Panc1 (cell line): ENCODE data around the gene LGALS4. TPM values are rescaled to one million over a fixed set of nuclear protein-coding genes. Genes with fewer than 3 reads are reported as not detected.

Source experiments
- ATAC-seq: fragments of 200-7000 bp; cut with Tn5 transposase; 2 replicates; pipeline ENCODE4 v1.9.1; 2020; ENCODE audit warnings: mild to moderate bottlenecking, moderate library complexity
- BruUV-seq: library from RNA; stranded (reverse); fragments of 400-500 nt; replicated peaks from 2 replicates; lab custom pipeline; 2021; lab: Mats Ljungman, UMichigan
- CTCF ChIA-PET: fragments of 300-600 bp; sonication (Branson Sonifier 250); formaldehyde crosslinking; loops from one replicate; lab custom pipeline; 2022; ENCODE audit warnings: antibody characterized with exemption; lab: Charles Lee
- POLR2A ChIA-PET: fragments of 300-600 bp; sonication (Branson Sonifier 250); formaldehyde crosslinking; loops from one replicate; lab custom pipeline; 2022; ENCODE audit warnings: antibody characterized with exemption; lab: Charles Lee
- DNase-seq: peaks from one replicate; pipeline ENCODE4 v3.0.0-alpha.2; 2010; ENCODE audit warnings: low read depth, low spot score
- H3K27ac ChIP-seq: 2 replicates; pipeline ENCODE4 v1.5.1; 2011; ENCODE audit warnings: mild to moderate bottlenecking, low read length, inconsistent platforms
- H3K27me3 ChIP-seq: fragments of 200-500 bp; sonication (Bioruptor generic); 2 replicates; pipeline ENCODE4 v1.6.0; 2014; ENCODE audit warnings: low read length, inconsistent platforms; ENCODE audit not compliant: control insufficient read depth, insufficient read depth
- H3K36me3 ChIP-seq: fragments of 200-500 bp; sonication (Bioruptor generic); 2 replicates; pipeline ENCODE4 v1.5.1; 2014; ENCODE audit warnings: inconsistent platforms, mild to moderate bottlenecking, low read length, moderate library complexity; ENCODE audit not compliant: control insufficient read depth, insufficient read depth
- H3K4me1 ChIP-seq: 2 replicates; pipeline ENCODE4 v1.5.1; 2011; ENCODE audit warnings: inconsistent platforms, mild to moderate bottlenecking, low read length, moderate library complexity; ENCODE audit not compliant: control insufficient read depth, insufficient read depth
- H3K4me3 ChIP-seq, 2 experiments: 2 replicates each; pipeline ENCODE4 v1.5.1; 2011 to 2012; ENCODE audit warnings: low read depth in 2 of 2, low read length in 2 of 2, mild to moderate bottlenecking in 2 of 2, inconsistent platforms in 1 of 2, moderate library complexity in 1 of 2
- H3K9me3 ChIP-seq: fragments of 200-500 bp; sonication (Bioruptor generic); 2 replicates; pipeline ENCODE4 v1.5.1; 2014; ENCODE audit warnings: low read depth, mild to moderate bottlenecking, inconsistent platforms, low read length, moderate library complexity; ENCODE audit not compliant: control insufficient read depth, insufficient read depth
- POLR2AphosphoS5 ChIP-seq: IDR thresholded peaks from 2 replicates; pipeline ENCODE4 v1.6.1; 2012; ENCODE audit warnings: mild to moderate bottlenecking, low read depth, low read length, moderate library complexity
- SIN3A ChIP-seq: IDR thresholded peaks from 2 replicates; pipeline ENCODE4 v1.6.1; 2012; ENCODE audit warnings: low read depth, mild to moderate bottlenecking, low read length, moderate library complexity, borderline replicate concordance; ENCODE audit not compliant: insufficient read depth
- TCF7L2 ChIP-seq: IDR thresholded peaks from 2 replicates; pipeline ENCODE4 v1.6.1; 2011; ENCODE audit warnings: mild to moderate bottlenecking, low read depth, low read length, inconsistent platforms
- in situ Hi-C: cut with HindIII; loops from 2 replicates; pipeline ENCODE4 v1.10.0; 2016; ENCODE audit warnings: low sequenced_read_pairs, low pct_unique_long_range_greater_than_20kb
- intact Hi-C: fragments of 100-400 bp; cut with micrococcal nuclease; formaldehyde crosslinking; loops from one replicate; pipeline ENCODE4 v1.10.0; 2022; ENCODE audit not compliant: unreplicated experiment
- total RNA-seq: library from RNA; stranded (reverse); gene quantifications from one replicate; pipeline ENCODE4 v1.2.1, GENCODE V29; 2021; ENCODE audit not compliant: unreplicated experiment
- TF ChIP-seq, protein P1 (sequence below), 2 experiments: IDR thresholded peaks; 2 replicates each; pipeline ENCODE4 v1.6.1; 2011 to 2012; ENCODE audit warnings: low read depth in 2 of 2, control low read depth in 1 of 2, low read length in 1 of 2, mild to moderate bottlenecking in 1 of 2, moderate library complexity in 1 of 2; ENCODE audit not compliant: insufficient read depth in 1 of 2
- TF ChIP-seq, protein P2 (sequence below): fragments of 450-650 bp; IDR thresholded peaks from 2 replicates; pipeline ENCODE4 v1.5.1; 2017; ENCODE audit warnings: mild to moderate bottlenecking

LGALS4 gene
- total RNA-seq, 1 experiment from 2014 or later: 3.9 TPM

DNA sequence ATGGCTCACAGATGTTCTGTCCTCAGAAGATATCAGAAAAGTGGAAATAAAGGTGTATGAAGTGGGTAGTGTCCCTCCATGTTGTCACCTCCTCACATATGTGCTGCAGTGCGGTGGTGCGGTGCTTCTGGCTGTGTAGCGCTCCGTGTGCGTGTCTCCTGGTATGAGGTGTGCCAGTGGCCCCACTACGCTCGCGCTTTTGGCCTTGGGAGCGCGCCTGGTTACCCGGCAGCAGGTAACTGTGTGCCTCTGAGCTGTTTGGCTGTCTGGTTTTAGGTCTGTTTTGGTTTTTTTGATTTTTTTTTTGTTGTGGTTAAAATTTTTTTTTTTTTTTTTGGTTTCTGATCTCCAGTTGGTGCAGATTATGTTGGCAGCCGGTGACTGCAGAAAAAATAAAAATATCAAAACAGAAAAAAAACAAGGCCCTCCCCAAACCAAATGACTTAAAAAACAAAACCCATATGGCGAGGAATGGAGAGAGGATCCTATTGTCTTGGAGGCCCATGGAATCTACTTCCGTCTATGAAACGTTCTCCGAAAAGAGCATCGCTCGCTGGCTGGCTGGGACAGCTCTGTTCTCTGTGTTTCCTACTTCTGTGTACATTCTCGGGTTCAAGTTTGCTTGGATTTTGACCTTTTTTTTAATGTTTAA is 29.2 kb upstream of the LGALS4 start:
- ATAC-seq: no peak
- POLR2A ChIA-PET: interaction anchor here (0.6 to 1.2 kb wide), 5 partner anchors 8 to 454 kb away, joined by 3 to 24 read pairs (median 3); partner anchors contain the start of gene ECH1
- in situ Hi-C loops: loop anchor here (10.0 kb wide), 1 partner anchor 93 kb away; the partner anchor contains the start of genes MRPS12 and SARS2

DNA sequence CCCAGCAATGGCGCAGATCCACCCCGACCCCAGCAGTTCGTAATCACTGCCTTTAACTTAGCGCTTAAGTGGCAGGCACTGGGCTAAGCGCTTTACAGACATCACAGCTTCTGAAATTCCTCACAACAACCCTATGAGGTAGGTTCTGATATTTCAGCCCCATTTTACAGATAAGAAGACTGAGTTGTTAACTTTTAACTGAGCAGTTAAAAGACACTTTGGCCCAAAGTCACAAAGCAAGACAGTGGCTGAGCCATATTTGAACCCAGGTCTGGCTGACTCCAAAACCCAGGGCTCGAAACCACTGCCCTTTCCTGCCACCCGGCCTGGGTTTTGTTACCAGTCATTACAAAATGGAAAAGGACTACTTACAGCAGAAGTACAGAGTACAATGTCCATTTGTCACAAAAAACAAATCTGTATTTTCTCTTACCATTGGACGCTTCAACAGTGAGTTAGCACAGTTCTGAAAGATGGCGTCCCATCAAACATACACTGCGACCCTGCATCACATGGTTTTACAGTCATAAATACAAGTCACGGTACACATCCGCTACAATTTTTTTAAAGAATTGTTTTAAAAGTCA is 28.5 kb upstream of the LGALS4 start:
- in situ Hi-C loops: loop anchor here (10.0 kb wide), 1 partner anchor 94 kb away; the partner anchor contains the start of genes MRPS12 and SARS2
- H3K36me3 ChIP-seq: peaks cover 93% of the 10 kb centered on the region
- no peak overlapping the region for H3K4me3 ChIP-seq
- no peak for ATAC-seq
- TF ChIP-seq TCF7L2 (no peak), POLR2AphosphoS5 (no peak), SIN3A (no peak)
- TF ChIP-seq, protein P1, sequence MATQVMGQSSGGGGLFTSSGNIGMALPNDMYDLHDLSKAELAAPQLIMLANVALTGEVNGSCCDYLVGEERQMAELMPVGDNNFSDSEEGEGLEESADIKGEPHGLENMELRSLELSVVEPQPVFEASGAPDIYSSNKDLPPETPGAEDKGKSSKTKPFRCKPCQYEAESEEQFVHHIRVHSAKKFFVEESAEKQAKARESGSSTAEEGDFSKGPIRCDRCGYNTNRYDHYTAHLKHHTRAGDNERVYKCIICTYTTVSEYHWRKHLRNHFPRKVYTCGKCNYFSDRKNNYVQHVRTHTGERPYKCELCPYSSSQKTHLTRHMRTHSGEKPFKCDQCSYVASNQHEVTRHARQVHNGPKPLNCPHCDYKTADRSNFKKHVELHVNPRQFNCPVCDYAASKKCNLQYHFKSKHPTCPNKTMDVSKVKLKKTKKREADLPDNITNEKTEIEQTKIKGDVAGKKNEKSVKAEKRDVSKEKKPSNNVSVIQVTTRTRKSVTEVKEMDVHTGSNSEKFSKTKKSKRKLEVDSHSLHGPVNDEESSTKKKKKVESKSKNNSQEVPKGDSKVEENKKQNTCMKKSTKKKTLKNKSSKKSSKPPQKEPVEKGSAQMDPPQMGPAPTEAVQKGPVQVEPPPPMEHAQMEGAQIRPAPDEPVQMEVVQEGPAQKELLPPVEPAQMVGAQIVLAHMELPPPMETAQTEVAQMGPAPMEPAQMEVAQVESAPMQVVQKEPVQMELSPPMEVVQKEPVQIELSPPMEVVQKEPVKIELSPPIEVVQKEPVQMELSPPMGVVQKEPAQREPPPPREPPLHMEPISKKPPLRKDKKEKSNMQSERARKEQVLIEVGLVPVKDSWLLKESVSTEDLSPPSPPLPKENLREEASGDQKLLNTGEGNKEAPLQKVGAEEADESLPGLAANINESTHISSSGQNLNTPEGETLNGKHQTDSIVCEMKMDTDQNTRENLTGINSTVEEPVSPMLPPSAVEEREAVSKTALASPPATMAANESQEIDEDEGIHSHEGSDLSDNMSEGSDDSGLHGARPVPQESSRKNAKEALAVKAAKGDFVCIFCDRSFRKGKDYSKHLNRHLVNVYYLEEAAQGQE (IDR thresholded peaks at IDR 0.05; ENCODE audit: insufficient read depth in 1 of 2, low read depth in 2 of 2, low read length in 1 of 2): no peak
- TF ChIP-seq, protein P2, sequence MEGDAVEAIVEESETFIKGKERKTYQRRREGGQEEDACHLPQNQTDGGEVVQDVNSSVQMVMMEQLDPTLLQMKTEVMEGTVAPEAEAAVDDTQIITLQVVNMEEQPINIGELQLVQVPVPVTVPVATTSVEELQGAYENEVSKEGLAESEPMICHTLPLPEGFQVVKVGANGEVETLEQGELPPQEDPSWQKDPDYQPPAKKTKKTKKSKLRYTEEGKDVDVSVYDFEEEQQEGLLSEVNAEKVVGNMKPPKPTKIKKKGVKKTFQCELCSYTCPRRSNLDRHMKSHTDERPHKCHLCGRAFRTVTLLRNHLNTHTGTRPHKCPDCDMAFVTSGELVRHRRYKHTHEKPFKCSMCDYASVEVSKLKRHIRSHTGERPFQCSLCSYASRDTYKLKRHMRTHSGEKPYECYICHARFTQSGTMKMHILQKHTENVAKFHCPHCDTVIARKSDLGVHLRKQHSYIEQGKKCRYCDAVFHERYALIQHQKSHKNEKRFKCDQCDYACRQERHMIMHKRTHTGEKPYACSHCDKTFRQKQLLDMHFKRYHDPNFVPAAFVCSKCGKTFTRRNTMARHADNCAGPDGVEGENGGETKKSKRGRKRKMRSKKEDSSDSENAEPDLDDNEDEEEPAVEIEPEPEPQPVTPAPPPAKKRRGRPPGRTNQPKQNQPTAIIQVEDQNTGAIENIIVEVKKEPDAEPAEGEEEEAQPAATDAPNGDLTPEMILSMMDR: no peak
- peaks cover 87% of the 10 kb centered on the region for H3K4me1 ChIP-seq
- BruUV-seq: no TSS peak
- H3K9me3 ChIP-seq: no peaks in the 10 kb centered on the region
- ChIA-PET CTCF (interaction anchor here (1.2 kb wide), 1 partner anchor 8 kb away, joined by 4 read pairs; the partner anchor contains the start of gene HNRNPL), POLR2A (interaction anchor here (0.6 to 2.4 kb wide), 5 partner anchors 8 to 453 kb away, joined by 4 to 24 read pairs (median 5); no protein-coding TSS in a partner anchor)
- H3K27ac ChIP-seq: peak overlapping the region; percentile 80
- H3K27me3 ChIP-seq: no peaks in the 10 kb centered on the region
- intact Hi-C loops: no loop called here
- DNase-seq: no peak

More for the DNA sequence above, 29.2 kb upstream of the LGALS4 start:
- no peak for DNase-seq
- Histone ChIP-seq H3K4me3 (no peak overlapping the region), H3K27me3 (no peaks in the 10 kb centered on the region), H3K36me3 (peaks cover 92% of the 10 kb centered on the region), H3K4me1 (peaks cover 86% of the 10 kb centered on the region), H3K9me3 (no peaks in the 10 kb centered on the region), H3K27ac (peak overlapping the region; percentile 80)
- CTCF ChIA-PET: interaction anchor here (0.9 kb wide), 1 partner anchor 113 kb away, joined by 3 read pairs; no protein-coding TSS in a partner anchor
- intact Hi-C loops: no loop called here
- BruUV-seq: TSS peak; percentile 7
- TF ChIP-seq POLR2AphosphoS5 (no peak), TCF7L2 (no peak)
- TF ChIP-seq, protein P2: no peak
- TF ChIP-seq, protein P1 (IDR thresholded peaks at IDR 0.05; ENCODE audit: insufficient read depth in 1 of 2, low read depth in 2 of 2, low read length in 1 of 2): no peak
